Heart left ventricle (tissue), 13 donors: ENCODE measurements around the gene TPBGL.
A peak's percentile ranks its signal among the peaks of the same experiment; 100 is the strongest.

Source experiments
- CTCF ChIP-seq, 12 donors: fragments of 200-600 bp; sonication (generic) in 4 of 12; IDR thresholded peaks; one replicate each; pipeline versions ENCODE4 v1.5.0 to v1.8.0; 2018 to 2022; ENCODE audit warnings: antibody characterized with exemption in 12 of 12, mild to moderate bottlenecking in 5 of 12
- POLR2A ChIP-seq, 2 donors: fragments of 450-650 bp; IDR thresholded peaks; one replicate each; pipeline ENCODE4 v1.6.1; 2017; ENCODE audit warnings: antibody characterized with exemption in 2 of 2, mild to moderate bottlenecking in 2 of 2, moderate library complexity in 2 of 2
- donor health status: ischemic (EF 13 %, LVEDD 7.1; RV severe dilation, severe dysfunction).
- donor health status: DM: no; HTN: yes; CAD: no.
- donor health status: DM: no; HTN: no; CAD: no.
- donor health status: ischemic (EF 25% LVEDD 6.9; RV normal size, moderate dysfunction).
- donor health status: ischemic (EF 25% LVEDD 5.7; RV mildly dilated, moderate dysfunction).
- donor health status: ischemic (EF 35%, LVEDD 5.7; RV mildly dilated, moderate dysfunction).
- donor health status: nonischemic (EF 11% LVEDD 7.7; RV severe dilation, severe dysfunction).
- donor health status: DM: yes; HTN: yes; CAD: no.
- donor health status: PGD.
- donor health status: ischemic (EF 29% LVEDD 5.4; RV normal size, mild dysfunction).
- donor health status: nonischemic (EF 23%, LVEDD 6.1; RV moderate dilation, normal function).

GRCh38 chr11:75248924-75249256 is 8.3 kb downstream of the TPBGL start:
- peak in 5 of 12 donors; percentile 5 to 46 (median 22) for TF ChIP-seq CTCF (IDR thresholded peaks at IDR 0.05)
- no peak for TF ChIP-seq POLR2A (IDR thresholded peaks at IDR 0.05)
